ENCODE data around the gene CCNY.

GRCh38 chr10:35420044-35420443 lies 83.7 kb downstream of the CCNY start:
- TF ChIP-seq POLR2A (IDR thresholded peaks at IDR 0.05) (no peak), CTCF (IDR thresholded peaks at IDR 0.05) (no peak), EP300 (IDR thresholded peaks at IDR 0.05) (no peak)
